Measurements from ENCODE around the gene C2CD4C. TPM values are rescaled to one million over a fixed set of nuclear protein-coding genes. Genes with fewer than 3 reads are reported as not detected.

C2CD4C gene
- total RNA-seq, 1 experiment from 2014 or later, result 14.6 TPM

DNA sequence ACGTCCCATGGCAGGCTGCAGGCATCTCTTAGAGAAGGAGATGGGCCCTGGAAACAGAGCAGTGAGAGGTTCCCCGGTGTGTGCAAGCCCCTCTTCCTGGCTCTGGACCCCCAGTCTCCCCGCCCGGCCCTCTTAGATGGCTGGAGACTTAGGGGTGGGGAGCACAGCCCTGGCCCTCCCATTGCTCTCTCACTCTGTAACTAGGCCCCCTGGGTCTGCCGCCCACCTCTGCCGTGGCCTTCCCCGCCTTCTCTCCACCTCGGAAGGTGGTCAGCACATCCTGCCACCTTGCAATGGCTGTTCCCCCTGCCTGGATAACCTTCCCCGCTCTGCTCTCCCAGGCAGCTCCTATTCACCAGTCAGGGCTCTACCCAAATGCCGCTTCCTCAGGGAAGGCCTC is 21.8 kb upstream of the C2CD4C start:
- no CpG with 5 or more reads among the region's 10 CpGs for WGBS (ENCODE audit: extremely low coverage, insufficient read length, low lambda C conversion rate)
- Histone ChIP-seq H3T11ph (ENCODE audit: low read length) (no peak overlapping the region), H2AK5ac (ENCODE audit: insufficient read length, low read length) (no peak overlapping the region), H3K27ac (ENCODE audit: insufficient read length, low read depth, low read length) (no peak overlapping the region), H4K8ac (replicated peaks; ENCODE audit: insufficient read length, low read depth, low read length) (no peak overlapping the region), H3K14ac (ENCODE audit: insufficient read depth, low read length) (no peak overlapping the region), H3K79me1 (ENCODE audit: insufficient read depth, low read depth, low read length, poor library complexity, severe bottlenecking) (no peaks in the 10 kb centered on the region), H3K23ac (ENCODE audit: insufficient read length, low read depth, low read length) (no peak overlapping the region), H3K9ac (ENCODE audit: extremely low read depth, insufficient read length, low read length) (no peak overlapping the region), H4K91ac (ENCODE audit: insufficient read length, low read depth, low read length) (no peak overlapping the region), H2BK12ac (ENCODE audit: insufficient read length, low read depth, low read length) (no peak overlapping the region), H3K18ac (ENCODE audit: insufficient read length, low read depth, low read length) (no peak overlapping the region), H2AFZ (ENCODE audit: low read length) (no peak overlapping the region), H3K56ac (ENCODE audit: insufficient read length, low read depth, low read length) (no peak overlapping the region), H3K4me2 (ENCODE audit: insufficient read depth, insufficient read length, low read length) (no peak overlapping the region), H3K27me3 (ENCODE audit: insufficient read depth, low read length) (no peaks in the 10 kb centered on the region; the same call in 1 of the 2 replicates), H4K5ac (ENCODE audit: insufficient read length, low read depth, low read length) (no peak overlapping the region), H3K9me3 (ENCODE audit: control insufficient read depth, low read depth, low read length) (peaks cover 13% of the 10 kb centered on the region), H2BK20ac (ENCODE audit: low read depth, low read length, poor library complexity, severe bottlenecking) (no peak overlapping the region), H4K20me1 (ENCODE audit: control insufficient read depth, insufficient read depth, insufficient read length) (no peaks in the 10 kb centered on the region), H2BK15ac (ENCODE audit: low read depth, low read length) (no peak overlapping the region), H3K4me1 (ENCODE audit: insufficient read depth, low read length) (no peaks in the 10 kb centered on the region), H3K4ac (ENCODE audit: low read depth, low read length) (no peak overlapping the region), H2BK5ac (ENCODE audit: insufficient read length, low read length) (no peak overlapping the region), H3K23me2 (ENCODE audit: insufficient read length, low read depth, low read length, poor library complexity, severe bottlenecking) (no peaks in the 10 kb centered on the region), H3K79me2 (ENCODE audit: insufficient read depth, low read length) (no peaks in the 10 kb centered on the region; the same call in 1 of the 2 replicates), H2BK120ac (ENCODE audit: low read depth, low read length, poor library complexity, severe bottlenecking) (no peak overlapping the region)
- Mint-ChIP-seq H3K4me3 (no peak overlapping the region), H3K9me3 (peaks cover 14 to 25% of the 10 kb centered on the region in 2 experiments), H3K27me3 (ENCODE audit: low read depth) (peaks cover 18% of the 10 kb centered on the region), H3K36me3 (ENCODE audit: insufficient read depth in 1 of 3, low read depth in 3 of 3) (peaks cover 4 to 28% (median 4%) of the 10 kb centered on the region in 3 experiments; a peak in 6 of 7 replicates), H3K27ac (no peak overlapping the region), H3K4me1 (peaks cover 0 to 6% of the 10 kb centered on the region in 2 experiments; a peak in 1 of 4 replicates)
- no peak for DNase-seq
- TF ChIP-seq, protein P1, sequence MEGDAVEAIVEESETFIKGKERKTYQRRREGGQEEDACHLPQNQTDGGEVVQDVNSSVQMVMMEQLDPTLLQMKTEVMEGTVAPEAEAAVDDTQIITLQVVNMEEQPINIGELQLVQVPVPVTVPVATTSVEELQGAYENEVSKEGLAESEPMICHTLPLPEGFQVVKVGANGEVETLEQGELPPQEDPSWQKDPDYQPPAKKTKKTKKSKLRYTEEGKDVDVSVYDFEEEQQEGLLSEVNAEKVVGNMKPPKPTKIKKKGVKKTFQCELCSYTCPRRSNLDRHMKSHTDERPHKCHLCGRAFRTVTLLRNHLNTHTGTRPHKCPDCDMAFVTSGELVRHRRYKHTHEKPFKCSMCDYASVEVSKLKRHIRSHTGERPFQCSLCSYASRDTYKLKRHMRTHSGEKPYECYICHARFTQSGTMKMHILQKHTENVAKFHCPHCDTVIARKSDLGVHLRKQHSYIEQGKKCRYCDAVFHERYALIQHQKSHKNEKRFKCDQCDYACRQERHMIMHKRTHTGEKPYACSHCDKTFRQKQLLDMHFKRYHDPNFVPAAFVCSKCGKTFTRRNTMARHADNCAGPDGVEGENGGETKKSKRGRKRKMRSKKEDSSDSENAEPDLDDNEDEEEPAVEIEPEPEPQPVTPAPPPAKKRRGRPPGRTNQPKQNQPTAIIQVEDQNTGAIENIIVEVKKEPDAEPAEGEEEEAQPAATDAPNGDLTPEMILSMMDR (conservative IDR thresholded peaks at IDR 0.05), result no peak
